ENCODE data around the gene CDC34. TPM values are rescaled to one million over a fixed set of nuclear protein-coding genes. Genes with fewer than 3 reads are reported as not detected.

CDC34 gene
- total and polyA plus RNA-seq, 2 of the 8 experiments (the other 6 are each of a cell fraction or from before 2014, with no cell fraction given), result 95.9 to 129 TPM

- FAIRE-seq, result no peak
- H3K79me2 ChIP-seq (ENCODE audit: control insufficient read depth in 1 of 2, insufficient read depth in 2 of 2, low read length in 2 of 2), result no peaks in the 10 kb centered on the region
- H2BK12ac ChIP-seq (ENCODE audit: low read depth, low read length), result no peak overlapping the region
- peaks cover 0 to 13% (median 8%) of the 10 kb centered on the region in 4 experiments; a peak in 5 of 7 replicates for H3K4me1 ChIP-seq (replicated peaks in 1 of 4; ENCODE audit: control insufficient read depth in 3 of 4, insufficient read depth in 4 of 4, low read length in 3 of 4)
- H3K14ac ChIP-seq (ENCODE audit: insufficient read length), result no peak overlapping the region
- no peak overlapping the region for H4K5ac ChIP-seq (ENCODE audit: insufficient read length, low read depth, low read length)
- no peak overlapping the region for H3K9ac ChIP-seq (replicated peaks in 1 of 4; ENCODE audit: extremely low read depth in 1 of 4, low read depth in 3 of 4, low read length in 3 of 4)
- H2AFZ ChIP-seq (ENCODE audit: low read length), result no peak overlapping the region; the same call in 1 of the 2 replicates
- peaks cover 10% of the 10 kb centered on the region; the same call in 1 of the 2 replicates for H3K23me2 ChIP-seq (ENCODE audit: low read depth, low read length)
- no peak overlapping the region for H3K4ac ChIP-seq (replicated peaks; ENCODE audit: insufficient read length, low read depth, low read length)
- no CpG with 5 or more reads among the region's 36 CpGs for WGBS, 2 experiments (ENCODE audit: extremely low coverage in 1 of 2, insufficient coverage in 1 of 2, insufficient read length in 1 of 2, insufficient replicate concordance in 2 of 2, low coverage in 1 of 2, low lambda C conversion rate in 2 of 2, missing lambda C conversion rate in 1 of 2)
- no peak overlapping the region for H3K56ac ChIP-seq (replicated peaks; ENCODE audit: insufficient read length, low read depth, low read length)
- ChIA-PET CTCF (ENCODE audit: partially characterized antibody) (interaction anchor here (0.9 to 1.5 kb wide), 5 partner anchors 9 to 202 kb away, joined by 3 to 15 read pairs (median 3); partner anchors contain the start of gene TPGS1), POLR2A (ENCODE audit: partially characterized antibody) (interaction anchor here (0.6 to 2.8 kb wide), 8 partner anchors 9 to 101 kb away, joined by 3 to 8 read pairs (median 4); no protein-coding TSS in a partner anchor)
- no peak overlapping the region for H2BK120ac ChIP-seq (replicated peaks; ENCODE audit: low read depth, low read length)
- H3K79me1 ChIP-seq (ENCODE audit: low read depth, low read length), result no peaks in the 10 kb centered on the region
- peaks cover 0 to 8% of the 10 kb centered on the region in 2 experiments for H4K20me1 ChIP-seq (replicated peaks in 1 of 2; ENCODE audit: control insufficient read depth in 1 of 2, insufficient read depth in 2 of 2, low read length in 2 of 2)
- no peak for TF ChIP-seq POLR2AphosphoS5 (IDR thresholded peaks at IDR 0.05; ENCODE audit: low read depth, low read length)
- TF ChIP-seq SIX5 (IDR thresholded peaks at IDR 0.05; ENCODE audit: low read depth, low read length), result no peak
- TF ChIP-seq POU5F1 (IDR thresholded peaks at IDR 0.05; ENCODE audit: low read depth, low read length), result no peak
- no peak for TF ChIP-seq CTBP2 (IDR thresholded peaks at IDR 0.05; ENCODE audit: borderline replicate concordance, insufficient read depth, insufficient read length, low read length)
- TF ChIP-seq BRCA1 (IDR thresholded peaks at IDR 0.05; ENCODE audit: low read depth, low read length), result no peak
- peak; percentile 57 for TF ChIP-seq KDM4A (IDR thresholded peaks at IDR 0.05; ENCODE audit: low read depth, low read length, severe bottlenecking)
- peak in 1 of 2 experiments; percentile 60 for DNase-seq (ENCODE audit: low read depth in 1 of 2, low spot score in 2 of 2)
- no peak overlapping the region for H2BK15ac ChIP-seq (ENCODE audit: low read length)
- H3K9me3 ChIP-seq (ENCODE audit: insufficient read depth in 2 of 2, low read depth in 1 of 2, low read length in 1 of 2), result no peaks in the 10 kb centered on the region
- H3K27ac ChIP-seq (ENCODE audit: low read depth, low read length), result no peak overlapping the region
- H3K27me3 ChIP-seq (replicated peaks in 1 of 4; ENCODE audit: control insufficient read depth in 3 of 4, extremely low read depth in 1 of 4, insufficient read depth in 3 of 4, low read length in 3 of 4), result peaks cover 19 to 26% (median 22%) of the 10 kb centered on the region in 4 experiments
- no peak overlapping the region for H2BK5ac ChIP-seq (ENCODE audit: low read depth, low read length)
- H3K23ac ChIP-seq (ENCODE audit: insufficient read length), result no peak overlapping the region
- H3K4me2 ChIP-seq (ENCODE audit: insufficient read depth in 1 of 2, low read depth in 2 of 2, low read length in 2 of 2), result peak overlapping the region; percentile 80 to 98
- no peak overlapping the region; the same call in 1 of the 2 replicates for H4K8ac ChIP-seq (ENCODE audit: extremely low read depth, insufficient read depth, low read length)
- no peak overlapping the region for H3K18ac ChIP-seq (ENCODE audit: extremely low read depth, low read length)
- H2AK5ac ChIP-seq (ENCODE audit: low read depth, low read length), result no peak overlapping the region
- peak overlapping the region; percentile 31 to 74 (median 50) for H3K4me3 ChIP-seq (ENCODE audit: extremely low read depth in 1 of 4, insufficient read depth in 2 of 4, low read depth in 3 of 4, low read length in 4 of 4)
- peaks cover 0 to 3% (median 0%) of the 10 kb centered on the region in 4 experiments; a peak in 1 of 8 replicates for H3K36me3 ChIP-seq (ENCODE audit: control insufficient read depth in 2 of 4, insufficient read depth in 4 of 4, low read length in 3 of 4)
- H4K91ac ChIP-seq (replicated peaks; ENCODE audit: insufficient read length, low read length), result no peak overlapping the region
- no peak overlapping the region for H2BK20ac ChIP-seq (ENCODE audit: low read length)
These were observed 34.1 kb upstream of the CDC34 start for GRCh38 chr19:497491-497868.

All from H1 (cell line).